Activated CD8-positive, alpha-beta memory T cell treated with anti-CD3 and anti-CD28 coated beads for 24 hours (primary cell): ENCODE measurements around the gene FIP1L1.

Experiments
- DNase-seq: peaks from one replicate; pipeline ENCODE4 v3.0.0-alpha.2; 2020

The FIP1L1 gene

GRCh38 chr4:53507058-53507457 is 129.6 kb downstream of the FIP1L1 start:
- no peak for DNase-seq

GRCh38 chr4:53507671-53508286 is 130.3 kb downstream of the FIP1L1 start:
- DNase-seq, result no peak

GRCh38 chr4:53508446-53508845 is 131.0 kb downstream of the FIP1L1 start:
- DNase-seq, result no peak

- DNase-seq, result no peak
These were observed 132.9 kb downstream of the FIP1L1 start for GRCh38 chr4:53510321-53510720.
